Endothelial cell of umbilical vein (primary cell): ENCODE results near the gene TEAD4. TPM values are rescaled to one million over a fixed set of nuclear protein-coding genes. Genes with fewer than 3 reads are reported as not detected.

Source experiments
- BruUV-seq: library from RNA; stranded (reverse); fragments of 400-500 nt; replicated peaks from 2 replicates; lab custom pipeline; 2021; lab: Mats Ljungman, UMichigan
- CTCF ChIA-PET: fragments of 300-600, 350-600 bp; sonication (Branson Sonifier 250); formaldehyde crosslinking; loops from one replicate; lab custom pipeline; 2021; ENCODE audit warnings: antibody characterized with exemption, inconsistent platforms; lab: Charles Lee
- POLR2A ChIA-PET: fragments of 300-600, 350-600 bp; sonication (Branson Sonifier 250); formaldehyde crosslinking; loops from one replicate; lab custom pipeline; 2021; ENCODE audit warnings: antibody characterized with exemption, inconsistent platforms; lab: Charles Lee
- DNase-seq: peaks from one replicate; pipeline ENCODE4 v3.0.0-alpha.2; 2011; ENCODE audit warnings: low read depth, low spot score
- FAIRE-seq: peaks from 2 replicates; lab custom pipeline; 2011; peaks lifted over from hg19 to GRCh38; lab: Jason Lieb, UNC
- H2AFZ ChIP-seq: 2 replicates; pipeline ENCODE4 v1.6.0; 2012; ENCODE audit warnings: low read depth, low read length, control low read depth, inconsistent platforms
- H3K27ac ChIP-seq: 2 replicates; pipeline ENCODE4 v1.5.1; 2011; ENCODE audit warnings: low read depth, mild to moderate bottlenecking, control low read depth, low read length, moderate library complexity; ENCODE audit not compliant: insufficient read depth
- H3K27me3 ChIP-seq, 2 experiments: 2 replicates each; pipeline versions ENCODE4 v1.6.0 to v1.6.1; 2011; ENCODE audit warnings: low read length in 2 of 2, mixed read lengths in 1 of 2; ENCODE audit not compliant: control insufficient read depth in 2 of 2, insufficient read depth in 2 of 2
- H3K36me3 ChIP-seq, 2 experiments: 2 replicates in 1 of 2; 3 replicates in 1 of 2; pipeline ENCODE4 v1.5.1; 2011; ENCODE audit warnings: low read length in 2 of 2, mild to moderate bottlenecking in 1 of 2, moderate library complexity in 1 of 2; ENCODE audit not compliant: control insufficient read depth in 2 of 2, insufficient read depth in 2 of 2; ENCODE audit errors: extremely low read depth in 1 of 2
- H3K4me1 ChIP-seq: 3 replicates; pipeline ENCODE4 v1.5.1; 2011; ENCODE audit warnings: mild to moderate bottlenecking, low read length; ENCODE audit not compliant: control insufficient read depth, insufficient read depth; ENCODE audit errors: extremely low read depth
- H3K4me2 ChIP-seq: 2 replicates; pipeline ENCODE4 v1.6.1; 2011; ENCODE audit warnings: low read length, control low read depth, mixed read lengths; ENCODE audit not compliant: insufficient read depth
- H3K4me3 ChIP-seq, 3 experiments: fragments of 200-600 bp in 1 of 3; sonication (generic), shearing (Covaris generic) in 1 of 3; replicated peaks in 1 of 3; 2 replicates each; pipeline ENCODE4 v1.5.1; 2011 to 2016; ENCODE audit warnings: control low read depth in 3 of 3, low read length in 3 of 3, mild to moderate bottlenecking in 2 of 3, inconsistent platforms in 1 of 3, low read depth in 1 of 3, moderate library complexity in 1 of 3; ENCODE audit not compliant: insufficient read depth in 1 of 3
- H3K79me2 ChIP-seq: 2 replicates; pipeline ENCODE4 v1.6.0; 2012; ENCODE audit warnings: low read length, inconsistent platforms; ENCODE audit not compliant: control insufficient read depth, insufficient read depth
- H3K9ac ChIP-seq: replicated peaks from 2 replicates; pipeline ENCODE3; 2011; ENCODE audit warnings: low read length, control low read depth; ENCODE audit not compliant: insufficient read depth; ENCODE audit errors: extremely low read depth
- H3K9me1 ChIP-seq: replicated peaks from 3 replicates; pipeline ENCODE4 v1.6.0; 2011; ENCODE audit warnings: mild to moderate bottlenecking, low read length; ENCODE audit not compliant: control insufficient read depth, insufficient read depth; ENCODE audit errors: extremely low read depth
- H3K9me3 ChIP-seq: replicated peaks from 2 replicates; pipeline ENCODE4 v1.5.1; 2012; ENCODE audit warnings: low read length, inconsistent platforms; ENCODE audit not compliant: control insufficient read depth, insufficient read depth
- H4K20me1 ChIP-seq: replicated peaks from 2 replicates; pipeline ENCODE3; 2011; ENCODE audit warnings: mild to moderate bottlenecking, low read length; ENCODE audit not compliant: control insufficient read depth, insufficient read depth; ENCODE audit errors: extremely low read depth
- CTCF ChIP-seq, 2 donors: IDR thresholded peaks; 1 replicate in 1 of 2; 2 replicates in 1 of 2; pipeline ENCODE4 v1.5.1; 2011; ENCODE audit warnings: low read length in 2 of 2, mild to moderate bottlenecking in 2 of 2, moderate library complexity in 2 of 2, control low read depth in 1 of 2, inconsistent platforms in 1 of 2, low read depth in 1 of 2; ENCODE audit not compliant: insufficient read depth in 1 of 2; ENCODE audit errors: extremely low read depth in 1 of 2
- EZH2 ChIP-seq: IDR thresholded peaks from 2 replicates; pipeline ENCODE4 v1.6.1; 2012; ENCODE audit warnings: borderline replicate concordance, low read depth, mild to moderate bottlenecking, moderate library complexity, low read length, inconsistent platforms; ENCODE audit not compliant: severe bottlenecking
- FOS ChIP-seq: IDR thresholded peaks from 2 replicates; pipeline ENCODE4 v1.6.1; 2011; ENCODE audit warnings: mild to moderate bottlenecking, low read length, moderate library complexity, borderline replicate concordance; ENCODE audit not compliant: insufficient read depth
- JUN ChIP-seq: IDR thresholded peaks from 2 replicates; pipeline ENCODE4 v1.6.1; 2011; ENCODE audit warnings: borderline replicate concordance, low read depth; ENCODE audit not compliant: insufficient read length, insufficient read depth
- MYC ChIP-seq: IDR thresholded peaks from one replicate; pipeline ENCODE4 v1.6.1; 2011; ENCODE audit warnings: mild to moderate bottlenecking, low read depth, low read length
- POLR2A ChIP-seq: IDR thresholded peaks from 2 replicates; pipeline ENCODE4 v1.6.1; 2012; ENCODE audit warnings: low read depth, mild to moderate bottlenecking, control low read depth, low read length
- POLR2AphosphoS5 ChIP-seq: IDR thresholded peaks from 2 replicates; pipeline ENCODE4 v1.6.1; 2012; ENCODE audit warnings: low read depth, mild to moderate bottlenecking, control low read depth, low read length, moderate library complexity; ENCODE audit not compliant: insufficient read depth
- dilution Hi-C: fragments of 300-500 bp; cut with MboI; formaldehyde crosslinking; loops from one replicate; pipeline ENCODE4 v1.15.0; 2019; ENCODE audit warnings: low sequenced_read_pairs; ENCODE audit not compliant: extremely low pct_ligation_motif_present
- intact Hi-C: fragments of 100-400 bp; cut with micrococcal nuclease; formaldehyde crosslinking; loops from one replicate; pipeline ENCODE4 v1.10.0; 2022
- polyA plus RNA-seq, 4 experiments: library from polyadenylated mRNA; depleted of rRNA in 3 of 4; stranded (reverse) in 3 of 4; unstranded in 1 of 4; fragments of >200 nt; gene quantifications; 2 replicates each; pipeline versions ENCODE4 v1.2.1 to v1.2.3, GENCODE V29; 2011 to 2012; ENCODE audit warnings: missing spikeins in 1 of 4
- total RNA-seq: library from RNA; stranded (reverse); gene quantifications from 2 replicates; pipeline ENCODE4 v1.2.3, GENCODE V29; 2021
- TF ChIP-seq, protein P1 (sequence below): IDR thresholded peaks from 2 replicates; pipeline ENCODE4 v1.6.1; 2011; ENCODE audit not compliant: insufficient read depth, insufficient read length

Gene TEAD4
- total and polyA plus RNA-seq, 2 donors (not counting 3 experiments of a cell fraction or from before 2014, with no cell fraction given), result 34.4 to 46.0 TPM

- Histone ChIP-seq H3K4me3 (no peak overlapping the region), H3K9ac (no peak overlapping the region), H4K20me1 (no peaks in the 10 kb centered on the region), H3K4me1 (peaks cover 18% of the 10 kb centered on the region), H3K27me3 (no peaks in the 10 kb centered on the region), H3K9me3 (no peaks in the 10 kb centered on the region), H2AFZ (no peak overlapping the region), H3K36me3 (peaks cover 5 to 21% of the 10 kb centered on the region in 2 experiments), H3K9me1 (no peaks in the 10 kb centered on the region), H3K4me2 (no peak overlapping the region), H3K79me2 (no peaks in the 10 kb centered on the region), H3K27ac (no peak overlapping the region)
- FAIRE-seq (no peak), DNase-seq (no peak)
- POLR2A ChIA-PET, result no interaction called here
- intact Hi-C loops, result no loop called here
- TF ChIP-seq EZH2 (no peak), POLR2AphosphoS5 (no peak), MYC (no peak), FOS (no peak), JUN (no peak), POLR2A (no peak), CTCF (IDR thresholded peaks at IDR 0.05; ENCODE audit: extremely low read depth in 1 of 2, insufficient read depth in 1 of 2, low read depth in 1 of 2, low read length in 2 of 2) (no peak)
- TF ChIP-seq, protein P1, sequence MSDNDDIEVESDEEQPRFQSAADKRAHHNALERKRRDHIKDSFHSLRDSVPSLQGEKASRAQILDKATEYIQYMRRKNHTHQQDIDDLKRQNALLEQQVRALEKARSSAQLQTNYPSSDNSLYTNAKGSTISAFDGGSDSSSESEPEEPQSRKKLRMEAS, result no peak
- CTCF ChIA-PET, result interaction anchor here (0.8 kb wide), 1 partner anchor 26 kb away, joined by 3 read pairs; no protein-coding TSS in a partner anchor
- dilution Hi-C loops, result no loop called here
- no TSS peak for BruUV-seq
Measured at GRCh38 chr12:3017281-3017680, 58.1 kb downstream of the TEAD4 start.
